Measurements from ENCODE around the gene CCDC73.

DNA sequence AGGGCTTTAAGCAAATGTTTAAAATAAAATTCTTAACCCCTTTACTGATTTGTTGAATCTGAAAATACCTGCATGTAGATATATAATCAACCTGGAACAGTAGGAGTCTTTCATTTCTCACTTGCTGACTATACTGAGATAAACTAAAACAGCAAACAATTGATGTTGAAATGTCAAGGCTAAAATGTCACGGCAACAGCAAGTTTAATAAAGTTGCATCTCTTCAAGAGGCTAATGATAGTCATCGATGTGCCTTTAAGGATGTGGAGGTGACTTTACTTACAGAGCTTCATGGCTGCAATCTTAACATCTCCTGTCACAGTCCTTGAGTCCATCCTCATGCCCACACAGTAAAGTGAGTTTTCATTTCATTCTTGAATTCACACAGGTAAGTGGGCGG is 31.7 kb upstream of the CCDC73 start:
- TF ChIP-seq, protein P1, sequence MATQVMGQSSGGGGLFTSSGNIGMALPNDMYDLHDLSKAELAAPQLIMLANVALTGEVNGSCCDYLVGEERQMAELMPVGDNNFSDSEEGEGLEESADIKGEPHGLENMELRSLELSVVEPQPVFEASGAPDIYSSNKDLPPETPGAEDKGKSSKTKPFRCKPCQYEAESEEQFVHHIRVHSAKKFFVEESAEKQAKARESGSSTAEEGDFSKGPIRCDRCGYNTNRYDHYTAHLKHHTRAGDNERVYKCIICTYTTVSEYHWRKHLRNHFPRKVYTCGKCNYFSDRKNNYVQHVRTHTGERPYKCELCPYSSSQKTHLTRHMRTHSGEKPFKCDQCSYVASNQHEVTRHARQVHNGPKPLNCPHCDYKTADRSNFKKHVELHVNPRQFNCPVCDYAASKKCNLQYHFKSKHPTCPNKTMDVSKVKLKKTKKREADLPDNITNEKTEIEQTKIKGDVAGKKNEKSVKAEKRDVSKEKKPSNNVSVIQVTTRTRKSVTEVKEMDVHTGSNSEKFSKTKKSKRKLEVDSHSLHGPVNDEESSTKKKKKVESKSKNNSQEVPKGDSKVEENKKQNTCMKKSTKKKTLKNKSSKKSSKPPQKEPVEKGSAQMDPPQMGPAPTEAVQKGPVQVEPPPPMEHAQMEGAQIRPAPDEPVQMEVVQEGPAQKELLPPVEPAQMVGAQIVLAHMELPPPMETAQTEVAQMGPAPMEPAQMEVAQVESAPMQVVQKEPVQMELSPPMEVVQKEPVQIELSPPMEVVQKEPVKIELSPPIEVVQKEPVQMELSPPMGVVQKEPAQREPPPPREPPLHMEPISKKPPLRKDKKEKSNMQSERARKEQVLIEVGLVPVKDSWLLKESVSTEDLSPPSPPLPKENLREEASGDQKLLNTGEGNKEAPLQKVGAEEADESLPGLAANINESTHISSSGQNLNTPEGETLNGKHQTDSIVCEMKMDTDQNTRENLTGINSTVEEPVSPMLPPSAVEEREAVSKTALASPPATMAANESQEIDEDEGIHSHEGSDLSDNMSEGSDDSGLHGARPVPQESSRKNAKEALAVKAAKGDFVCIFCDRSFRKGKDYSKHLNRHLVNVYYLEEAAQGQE (IDR thresholded peaks at IDR 0.05; ENCODE audit: insufficient read depth in 1 of 2, low read depth in 2 of 2, low read length in 2 of 2) = no peak
- no peak for TF ChIP-seq POLR2AphosphoS5 (IDR thresholded peaks at IDR 0.05; ENCODE audit: low read depth, low read length)

Data from PFSK-1 (cell line).